GM21786 (cell line): ENCODE data around the gene CCDC178.
"Not testable (repeated sequence)": the region's sequence is repeated elsewhere in the genome, so short reads cannot be mapped to it uniquely, and the experiment has no call there.

Source experiments
- ATAC-seq: cut with Tn5 transposase; IDR thresholded peaks from one replicate; pipeline ENCODE4 v1.9.1; 2021; ENCODE audit not compliant: unreplicated experiment

CCDC178 gene

DNA sequence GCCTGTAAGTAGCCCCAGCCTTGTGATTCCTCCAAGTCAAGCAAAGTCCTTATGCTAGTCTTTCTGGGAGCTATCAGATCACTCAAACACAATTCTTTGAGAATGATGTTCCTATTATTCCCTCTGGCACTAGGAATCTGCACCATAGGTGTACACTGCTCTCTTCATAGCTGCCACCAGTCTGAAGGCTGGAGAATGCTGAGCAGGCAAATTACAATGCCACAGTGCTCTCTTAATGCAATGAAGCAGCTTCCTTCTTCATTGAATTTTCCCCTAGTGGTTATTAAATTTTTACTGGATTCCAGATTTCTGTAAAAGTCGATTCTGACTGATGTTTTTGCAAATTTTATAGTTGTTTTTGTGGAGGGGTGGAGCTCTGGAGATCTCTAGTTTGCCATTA is 84.8 kb downstream of the CCDC178 start:
- no peak for ATAC-seq

DNA sequence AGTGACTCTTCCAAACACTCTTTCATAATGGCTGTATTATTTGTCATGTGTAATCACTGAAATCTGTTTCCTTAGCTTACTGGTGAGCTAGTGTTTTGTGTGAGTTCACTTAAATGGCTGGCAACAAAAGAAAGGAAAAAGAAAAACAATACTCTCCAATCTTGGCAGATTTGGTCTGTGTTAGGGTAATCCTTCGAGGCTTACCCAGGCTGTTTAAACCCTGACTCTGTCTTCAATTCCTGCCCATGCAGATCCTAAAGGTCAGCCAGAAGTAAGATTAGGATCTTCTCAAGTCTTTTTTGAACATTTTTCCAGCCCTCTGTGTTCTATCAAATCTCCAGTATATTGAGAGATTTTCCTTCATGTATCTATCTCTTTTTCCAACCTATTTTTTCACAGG is 85.3 kb downstream of the CCDC178 start:
- ATAC-seq, result no peak

DNA sequence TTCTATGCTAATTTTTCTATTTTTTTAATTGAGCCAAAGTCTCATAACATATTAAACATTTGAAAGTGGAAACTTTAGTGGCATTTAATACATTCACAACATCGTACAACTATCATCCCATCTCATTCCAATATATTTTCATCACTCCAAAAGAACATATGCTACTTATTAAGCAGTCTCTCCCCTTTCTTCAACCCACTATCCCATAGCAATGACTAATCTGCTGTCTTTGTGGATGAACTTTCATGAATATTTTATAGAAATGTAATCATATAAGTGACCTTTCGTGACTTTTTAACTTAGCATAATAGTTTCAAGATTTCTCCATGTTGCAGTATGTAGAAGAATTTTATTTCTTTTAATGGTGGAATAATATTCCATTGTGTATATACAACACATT is 90.3 kb downstream of the CCDC178 start:
- ATAC-seq, result no peak

- not testable (repeated sequence) for ATAC-seq
Observed at GRCh38 chr18:33339733-33340132, 100.8 kb downstream of the CCDC178 start.

- no peak for ATAC-seq
Observed at GRCh38 chr18:33334781-33335180, 105.7 kb downstream of the CCDC178 start.

DNA sequence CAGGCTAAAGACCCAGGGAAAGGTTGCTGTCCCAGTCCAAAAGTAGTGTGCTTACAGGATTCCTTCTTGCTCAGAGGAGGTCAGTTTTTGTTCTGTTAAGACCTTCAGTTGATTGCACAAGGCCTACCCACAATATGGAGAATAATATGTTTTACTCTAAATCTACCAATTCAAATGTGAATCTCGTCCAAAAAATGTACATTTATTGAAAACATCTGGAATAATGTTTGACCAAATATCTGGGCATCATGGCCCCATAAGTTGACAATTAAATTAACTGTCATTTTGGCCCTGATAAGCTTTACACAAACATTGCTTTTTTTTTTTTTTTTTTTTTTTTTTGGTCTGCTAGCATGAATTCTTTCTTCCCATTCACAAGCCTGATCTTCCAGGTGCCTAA is 109.8 kb downstream of the CCDC178 start:
- ATAC-seq, result no peak

GRCh38 chr18:33326975-33327374 is 113.5 kb downstream of the CCDC178 start:
- ATAC-seq, result no peak

DNA sequence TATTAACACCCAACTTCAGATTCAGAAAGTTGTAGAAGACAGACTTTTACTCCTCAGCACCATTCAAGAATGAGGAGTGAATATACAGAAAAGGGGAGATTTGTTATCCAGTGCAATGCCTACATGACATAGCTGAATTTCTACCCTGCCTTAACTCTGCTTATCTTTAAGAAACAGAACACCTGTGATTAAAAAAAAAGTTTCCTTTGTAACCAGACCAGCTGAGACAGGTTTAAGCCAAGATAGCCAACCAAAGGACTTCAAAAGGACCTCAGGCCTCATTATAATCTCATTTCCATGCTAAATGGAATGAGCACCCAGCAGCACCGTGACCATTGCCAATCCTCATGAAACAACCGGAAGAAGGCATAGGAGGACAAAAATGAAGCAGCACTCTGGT is 122.9 kb downstream of the CCDC178 start:
- no peak for ATAC-seq

- no peak for ATAC-seq
Observed at GRCh38 chr18:33316146-33316587, 124.4 kb downstream of the CCDC178 start.

GRCh38 chr18:33307520-33307919 is 133.0 kb downstream of the CCDC178 start:
- no peak for ATAC-seq

DNA sequence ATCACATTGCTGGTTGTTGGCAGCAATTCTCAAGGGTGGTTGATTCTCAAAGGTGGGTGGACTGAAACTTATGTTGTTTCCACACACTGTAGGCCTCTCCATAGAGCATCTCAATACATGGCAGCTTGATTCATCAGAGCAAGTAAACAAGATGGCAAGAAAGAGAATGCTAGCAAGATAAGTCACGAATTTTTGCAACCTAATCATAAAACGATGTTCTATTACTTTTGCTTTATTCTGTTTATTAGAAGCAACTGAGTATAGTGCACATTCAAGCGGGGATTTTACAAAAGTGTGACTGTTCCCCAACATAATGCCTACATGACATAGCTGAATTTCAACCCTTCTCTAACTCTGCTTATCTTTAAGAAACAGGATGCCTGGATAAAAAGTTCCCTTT is 136.2 kb downstream of the CCDC178 start:
- ATAC-seq, result no peak

DNA sequence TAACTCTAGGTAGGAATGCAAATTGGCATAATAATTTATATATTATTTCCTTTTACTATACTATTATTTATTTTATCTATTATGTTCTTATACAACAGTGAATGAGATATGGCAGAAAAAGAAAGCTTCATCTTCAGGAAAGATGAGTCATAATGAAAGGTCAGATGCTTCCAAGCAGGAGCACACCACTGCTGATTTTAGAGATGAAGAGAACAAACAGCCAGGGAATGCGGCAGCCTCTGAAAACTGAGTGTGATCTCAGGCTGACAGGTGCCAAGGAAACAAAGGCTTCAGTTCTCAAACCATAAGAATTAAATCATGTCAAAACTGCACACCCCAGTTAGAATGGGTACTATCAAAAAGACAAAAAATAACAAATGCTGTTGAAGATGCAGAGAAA is 149.0 kb downstream of the CCDC178 start:
- no peak for ATAC-seq

DNA sequence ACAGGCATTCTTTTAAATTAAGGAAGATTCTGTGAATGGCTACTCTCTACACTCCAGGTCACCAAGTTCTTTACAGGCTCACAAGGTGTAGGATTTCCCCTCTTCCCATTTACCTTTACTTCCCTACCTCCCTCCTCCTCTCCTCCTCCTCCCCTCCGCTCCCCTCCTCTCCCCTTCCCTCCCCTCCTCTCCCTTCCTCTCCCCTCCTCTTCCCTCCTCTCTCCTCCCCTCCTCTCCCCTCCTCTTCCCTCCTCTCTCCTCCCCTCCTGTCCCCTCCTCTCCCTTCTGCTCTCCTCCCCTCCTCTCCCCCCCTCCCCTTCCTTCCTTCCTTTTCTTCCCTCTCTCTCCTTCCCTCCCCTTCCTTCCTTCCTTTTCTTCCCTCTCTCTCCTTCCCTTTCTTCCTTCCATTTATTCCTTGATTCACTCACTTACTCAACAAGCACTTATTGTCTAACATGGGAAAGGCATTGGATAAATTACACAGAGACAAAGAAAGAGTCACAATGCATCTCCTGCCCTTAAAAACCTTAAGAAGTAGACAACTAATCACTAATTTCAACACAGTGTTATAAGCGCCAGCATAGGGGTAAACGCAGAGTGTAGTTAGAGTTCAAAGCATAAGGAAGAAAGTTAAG is 152.3 kb downstream of the CCDC178 start:
- ATAC-seq, result no peak

- ATAC-seq, result no peak
Observed at GRCh38 chr18:33282709-33283333, 157.7 kb downstream of the CCDC178 start.

DNA sequence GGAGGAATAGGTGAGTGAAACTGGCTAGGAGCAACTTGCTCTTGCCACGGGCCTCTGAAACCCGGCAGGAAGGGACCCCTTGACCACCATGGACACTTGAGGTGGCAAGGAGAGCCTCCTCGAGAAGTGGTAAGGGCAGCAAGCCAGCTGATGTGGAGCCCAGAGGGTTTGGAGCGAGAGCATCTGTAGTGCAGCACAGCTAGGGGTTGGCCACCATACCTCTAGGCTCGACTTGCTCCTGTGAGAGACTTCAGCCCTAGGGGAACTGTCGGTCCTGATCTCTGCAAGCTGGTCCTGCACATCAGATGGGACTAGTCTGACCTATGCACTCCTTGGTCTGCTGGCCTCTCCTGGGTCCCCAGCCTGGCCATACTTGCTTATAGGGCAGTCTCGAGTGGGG is 158.4 kb downstream of the CCDC178 start:
- no peak for ATAC-seq

DNA sequence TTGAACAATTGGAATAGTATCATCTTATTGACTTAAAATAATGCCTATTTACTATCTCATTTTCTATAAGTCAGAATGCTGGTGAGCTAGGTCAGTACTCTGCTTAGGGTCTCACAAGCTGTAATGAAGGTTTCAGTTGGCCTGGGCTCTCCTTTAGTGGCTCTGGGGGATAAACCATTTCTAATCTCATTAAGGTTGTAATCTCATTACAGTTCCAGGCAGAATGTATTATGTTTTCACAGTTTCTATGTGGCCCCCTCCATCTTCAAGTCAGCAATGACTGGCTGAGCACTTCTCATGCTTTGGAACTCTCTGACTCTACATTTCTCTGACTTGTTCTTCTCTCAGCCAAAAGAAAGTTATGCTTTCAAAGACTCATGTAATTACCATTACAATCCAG is 163.1 kb downstream of the CCDC178 start:
- no peak for ATAC-seq

- ATAC-seq, result no peak
Observed at GRCh38 chr18:33275843-33276242, 164.7 kb downstream of the CCDC178 start.

- ATAC-seq, result no peak
Observed at GRCh38 chr18:33270297-33270696, 170.2 kb downstream of the CCDC178 start.

- no peak for ATAC-seq
Observed at GRCh38 chr18:33269223-33269622, 171.3 kb downstream of the CCDC178 start.

DNA sequence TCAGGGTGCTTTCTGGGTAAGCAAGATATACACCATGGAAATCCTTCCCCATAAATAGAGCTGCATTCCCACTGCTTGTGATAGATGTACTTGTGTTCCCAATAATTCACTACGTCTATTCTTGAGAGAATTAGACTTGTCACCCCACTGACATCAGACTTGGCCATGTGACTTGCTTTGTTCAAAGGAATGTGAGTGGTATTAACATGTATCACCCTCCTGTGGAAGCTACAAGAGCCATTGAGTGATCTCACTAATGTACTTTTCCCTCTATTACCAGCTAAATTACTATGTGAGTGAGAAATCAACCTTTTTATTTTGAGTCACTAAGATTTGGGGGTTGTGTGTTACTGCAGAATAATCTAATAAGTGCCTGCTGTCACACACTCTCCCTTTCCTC is 176.0 kb downstream of the CCDC178 start:
- no peak for ATAC-seq

GRCh38 chr18:33239298-33239697 is 201.2 kb downstream of the CCDC178 start:
- no peak for ATAC-seq

DNA sequence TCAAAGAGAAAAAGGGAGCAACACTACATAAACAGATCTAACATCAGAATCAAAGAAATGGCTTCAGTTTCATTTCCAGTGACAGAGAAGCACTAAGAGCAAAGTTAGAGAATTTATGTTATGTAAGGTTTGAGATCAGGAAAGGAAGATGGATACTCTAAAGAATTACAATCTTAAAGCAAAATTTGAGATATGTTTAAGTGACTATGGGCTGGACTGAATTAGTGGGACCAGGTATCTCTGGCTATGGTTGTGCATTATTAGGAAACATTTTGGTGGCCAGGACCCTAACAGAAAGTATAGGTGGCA is 208.2 kb downstream of the CCDC178 start:
- ATAC-seq, result peak; percentile 15
